PC-9 (cell line): Measurements from ENCODE around the gene C20orf202. TPM values are rescaled to one million over a fixed set of nuclear protein-coding genes. Genes with fewer than 3 reads are reported as not detected.

Experiments
- Bru-seq: library from RNA; stranded (reverse); fragments of 400-500 nt; gene quantifications from one replicate; lab custom pipeline; 2021; lab: Mats Ljungman, UMichigan
- BruChase-seq, 2 experiments: library from RNA; stranded (reverse); fragments of 400-500 nt; gene quantifications; one replicate each; lab custom pipeline; 2021; lab: Mats Ljungman, UMichigan
- BruUV-seq: library from RNA; stranded (reverse); fragments of 400-500 nt; replicated peaks from 2 replicates; lab custom pipeline; 2021; lab: Mats Ljungman, UMichigan
- CTCF ChIA-PET: fragments of 300-600 bp; sonication (Branson Sonifier 250); formaldehyde crosslinking; loops from one replicate; lab custom pipeline; 2022; ENCODE audit warnings: antibody characterized with exemption; lab: Charles Lee
- POLR2A ChIA-PET: fragments of 300-600 bp; sonication (Branson Sonifier 250); formaldehyde crosslinking; loops from one replicate; lab custom pipeline; 2022; ENCODE audit warnings: antibody characterized with exemption; ENCODE audit not compliant: unreplicated experiment; lab: Charles Lee
- DNase-seq, 2 experiments: peaks; one replicate each; pipeline versions ENCODE4 v3.0.0 to v3.0.0-alpha.2; 2015 to 2022; ENCODE audit warnings: mixed read lengths in 1 of 2
- H2AFZ ChIP-seq: fragments of 200-600 bp; sonication (generic); 2 replicates; pipeline ENCODE4 v1.8.1; 2017; ENCODE audit warnings: antibody characterized with exemption
- H3F3A ChIP-seq: fragments of 200-600 bp; sonication (generic); 2 replicates; pipeline ENCODE4 v1.8.1; 2017; ENCODE audit warnings: antibody characterized with exemption, mild to moderate bottlenecking, low read depth; ENCODE audit not compliant: insufficient read depth
- H3K27ac ChIP-seq: fragments of 200-600 bp; sonication (generic); 2 replicates; pipeline ENCODE4 v1.6.1; 2016; ENCODE audit warnings: mixed run types
- H3K27me3 ChIP-seq: fragments of 200-600 bp; sonication (generic); 2 replicates; pipeline ENCODE4 v1.6.1; 2016; ENCODE audit warnings: low read depth, mixed run types; ENCODE audit not compliant: insufficient read depth
- H3K36me3 ChIP-seq: fragments of 200-600 bp; sonication (generic); 2 replicates; pipeline ENCODE4 v1.6.1; 2016; ENCODE audit warnings: low read depth, mixed run types
- H3K4me1 ChIP-seq: fragments of 200-600 bp; sonication (generic); replicated peaks from 2 replicates; pipeline ENCODE4 v1.6.1; 2016; ENCODE audit warnings: mixed run types; ENCODE audit not compliant: insufficient read depth
- H3K4me2 ChIP-seq: fragments of 200-600 bp; sonication (generic); 2 replicates; pipeline ENCODE4 v1.6.1; 2017; ENCODE audit warnings: mixed run types
- H3K4me3 ChIP-seq: fragments of 200-600 bp; sonication (generic); 2 replicates; pipeline ENCODE4 v1.6.1; 2016; ENCODE audit warnings: mixed run types
- H3K79me2 ChIP-seq: fragments of 200-600 bp; sonication (generic); 2 replicates; pipeline ENCODE4 v1.6.1; 2017; ENCODE audit warnings: low read depth, mixed run types
- H3K9me2 ChIP-seq: fragments of 200-600 bp; sonication (generic); 2 replicates; pipeline ENCODE4 v1.8.1; 2017; ENCODE audit warnings: mild to moderate bottlenecking; ENCODE audit not compliant: insufficient read depth
- H3K9me3 ChIP-seq: fragments of 200-600 bp; sonication (generic); 2 replicates; pipeline ENCODE4 v1.8.1; 2016; ENCODE audit warnings: low read depth; ENCODE audit not compliant: insufficient read depth
- H4K20me1 ChIP-seq: fragments of 200-600 bp; sonication (generic); 2 replicates; pipeline ENCODE4 v1.8.1; 2017; ENCODE audit not compliant: insufficient read depth
- EZH2 ChIP-seq: fragments of 200-600 bp; sonication (generic); IDR thresholded peaks from 2 replicates; pipeline ENCODE4 v1.8.0; 2017; ENCODE audit warnings: antibody characterized with exemption, low read depth
- intact Hi-C: fragments of 100-400 bp; cut with micrococcal nuclease; formaldehyde crosslinking; loops from one replicate; pipeline ENCODE4 v1.10.0; 2022; ENCODE audit not compliant: unreplicated experiment
- long read RNA-seq: library from polyadenylated mRNA; stranded (forward); transcript quantifications from one replicate; pipeline ENCODE4 v2.0.0, GENCODE V29; 2022
- total RNA-seq: library from RNA; stranded (reverse); gene quantifications from 2 replicates; pipeline ENCODE4 v1.2.3, GENCODE V29; 2021
- TF ChIP-seq, protein P1 (sequence below): fragments of 200-600 bp; sonication (generic); conservative IDR thresholded peaks from 2 replicates; pipeline ENCODE4 v1.6.1; 2017; ENCODE audit warnings: mixed run types, antibody characterized with exemption, mild to moderate bottlenecking, moderate library complexity

The C20orf202 gene
- total RNA-seq (not detected in 2 replicates), Bru-seq, nascent RNA (not detected), BruChase-seq, experiment 1, labeled RNA remaining after a 2-hour chase (percentile 24 among the genes with signal in this experiment), BruChase-seq, experiment 2, labeled RNA remaining after a 6-hour chase (not detected)
- long read RNA-seq, result 0 reads

DNA sequence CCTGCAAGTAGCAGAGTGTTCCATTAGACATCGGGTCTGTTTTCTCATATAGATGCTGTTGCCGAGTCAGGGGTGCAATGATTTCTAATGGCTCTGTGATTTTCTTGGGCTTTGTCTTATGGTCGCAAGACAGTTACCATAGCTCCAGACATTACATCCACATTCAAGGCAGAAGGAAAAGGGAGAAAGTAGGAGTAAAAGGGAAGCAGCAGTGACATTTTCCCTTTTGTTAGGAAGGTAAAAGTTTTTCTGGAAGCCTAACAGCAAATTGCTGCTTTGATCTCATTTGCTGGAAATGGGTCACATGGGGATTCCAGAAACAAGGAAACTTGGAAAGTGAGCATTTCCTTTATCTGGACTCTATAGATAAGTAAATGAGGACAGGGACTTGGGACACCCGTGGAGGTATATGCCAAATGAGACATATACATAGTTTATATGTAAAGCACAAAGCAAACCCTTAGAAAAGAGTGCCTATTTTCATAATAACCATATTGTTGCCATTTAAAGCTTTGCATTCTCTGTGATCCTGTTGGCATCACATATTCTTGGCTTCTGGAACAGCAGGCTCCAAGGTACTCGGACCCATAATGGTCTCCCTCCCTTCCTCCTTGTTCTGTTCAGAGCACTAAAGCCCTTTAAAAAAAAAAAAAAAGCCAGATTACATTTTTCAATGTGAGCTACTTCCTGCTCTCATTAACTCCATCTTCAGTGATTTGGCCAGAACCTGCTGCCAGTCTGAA, at the start of gene C20orf202:
TSS of gene C20orf202 (plus strand) at position 693 of the 743 bp plus-strand sequence. CDS start 132 bp downstream, outside the sequence.
- Histone ChIP-seq H3K4me3 (no peak within 1 kb of the TSS), H3K27me3 (peaks cover 18% of the 10 kb centered on the region), H3K36me3 (no peaks in the 10 kb centered on the region), H3K4me2 (no peak within 1 kb of the TSS), H3K9me3 (no peaks in the 10 kb centered on the region), H4K20me1 (no peaks in the 10 kb centered on the region), H3F3A (no peaks in the 10 kb centered on the region), H3K79me2 (no peaks in the 10 kb centered on the region), H3K4me1 (no peaks in the 10 kb centered on the region; the same call in 1 of the 2 replicates), H2AFZ (no peak within 1 kb of the TSS), H3K9me2 (no peaks in the 10 kb centered on the region), H3K27ac (no peak within 1 kb of the TSS)
- intact Hi-C loops, result no loop called here
- TF ChIP-seq EZH2, result no peak
- TF ChIP-seq, protein P1, sequence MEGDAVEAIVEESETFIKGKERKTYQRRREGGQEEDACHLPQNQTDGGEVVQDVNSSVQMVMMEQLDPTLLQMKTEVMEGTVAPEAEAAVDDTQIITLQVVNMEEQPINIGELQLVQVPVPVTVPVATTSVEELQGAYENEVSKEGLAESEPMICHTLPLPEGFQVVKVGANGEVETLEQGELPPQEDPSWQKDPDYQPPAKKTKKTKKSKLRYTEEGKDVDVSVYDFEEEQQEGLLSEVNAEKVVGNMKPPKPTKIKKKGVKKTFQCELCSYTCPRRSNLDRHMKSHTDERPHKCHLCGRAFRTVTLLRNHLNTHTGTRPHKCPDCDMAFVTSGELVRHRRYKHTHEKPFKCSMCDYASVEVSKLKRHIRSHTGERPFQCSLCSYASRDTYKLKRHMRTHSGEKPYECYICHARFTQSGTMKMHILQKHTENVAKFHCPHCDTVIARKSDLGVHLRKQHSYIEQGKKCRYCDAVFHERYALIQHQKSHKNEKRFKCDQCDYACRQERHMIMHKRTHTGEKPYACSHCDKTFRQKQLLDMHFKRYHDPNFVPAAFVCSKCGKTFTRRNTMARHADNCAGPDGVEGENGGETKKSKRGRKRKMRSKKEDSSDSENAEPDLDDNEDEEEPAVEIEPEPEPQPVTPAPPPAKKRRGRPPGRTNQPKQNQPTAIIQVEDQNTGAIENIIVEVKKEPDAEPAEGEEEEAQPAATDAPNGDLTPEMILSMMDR, result no peak
- CTCF ChIA-PET, result interaction anchor here (0.6 kb wide), 1 partner anchor 82 kb away, joined by 4 read pairs; no protein-coding TSS in a partner anchor
- no TSS peak for BruUV-seq
- DNase-seq, result no peak
- POLR2A ChIA-PET, result no interaction called here

DNA sequence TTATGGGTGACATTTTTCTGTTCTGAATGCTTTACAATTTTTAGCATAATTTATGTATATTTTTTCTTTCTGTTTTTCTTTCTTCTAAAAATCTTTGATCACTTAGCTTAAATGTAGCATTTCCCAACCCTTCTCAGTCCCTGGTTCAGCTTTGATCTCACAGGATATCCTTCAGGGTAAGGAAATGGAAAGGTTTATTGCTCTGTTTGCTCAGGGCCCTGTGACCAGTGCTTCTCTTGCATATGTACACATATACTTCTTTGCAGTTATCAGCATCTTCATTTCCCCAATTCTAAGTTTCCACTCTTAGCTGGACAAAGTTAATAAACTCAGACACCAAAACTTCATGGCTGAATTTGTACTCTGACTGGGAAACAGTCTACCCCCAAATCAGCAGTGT, 49.0 kb upstream of the C20orf202 start:
- no peaks in the 10 kb centered on the region for H3K9me2 ChIP-seq
- no peaks in the 10 kb centered on the region for H3K27me3 ChIP-seq
- H3K79me2 ChIP-seq, result no peaks in the 10 kb centered on the region; the same call in 1 of the 2 replicates
- H3K4me2 ChIP-seq, result no peak overlapping the region
- no peaks in the 10 kb centered on the region for H3F3A ChIP-seq
- BruUV-seq, result no TSS peak
- no peak overlapping the region for H3K27ac ChIP-seq
- ChIA-PET CTCF (no interaction called here), POLR2A (no interaction called here)
- H2AFZ ChIP-seq, result no peak overlapping the region
- intact Hi-C loops, result no loop called here
- DNase-seq, result no peak
- H4K20me1 ChIP-seq, result peaks cover 3% of the 10 kb centered on the region; the same call in 1 of the 2 replicates
- H3K36me3 ChIP-seq, result peaks cover 7% of the 10 kb centered on the region; the same call in 1 of the 2 replicates
- no peak overlapping the region for H3K4me3 ChIP-seq
- H3K9me3 ChIP-seq, result no peaks in the 10 kb centered on the region
- TF ChIP-seq, protein P1, result no peak
- no peak for TF ChIP-seq EZH2
- no peaks in the 10 kb centered on the region for H3K4me1 ChIP-seq

DNA sequence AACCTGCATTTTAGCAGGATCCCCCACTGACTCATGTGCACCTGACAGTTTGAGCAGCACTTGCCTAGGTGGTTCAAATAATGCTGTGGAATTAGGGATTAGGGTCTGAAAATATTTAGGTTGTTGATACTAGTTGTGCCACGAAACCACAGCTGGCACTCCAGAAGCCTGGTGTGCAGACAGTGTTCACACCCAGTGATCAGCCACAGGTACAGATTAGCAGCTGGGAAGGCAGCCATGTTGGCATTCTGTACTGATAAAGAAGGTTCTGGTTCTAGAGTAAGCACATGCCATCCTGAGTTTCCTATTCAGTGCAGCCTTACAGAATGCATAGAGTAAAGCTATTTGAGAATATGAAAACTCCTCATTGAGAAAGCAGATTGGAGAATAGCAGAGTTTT, 48.6 kb upstream of the C20orf202 start:
- H3K4me2 ChIP-seq, result no peak overlapping the region
- DNase-seq, result no peak
- peaks cover 7% of the 10 kb centered on the region; the same call in 1 of the 2 replicates for H3K36me3 ChIP-seq
- no peaks in the 10 kb centered on the region for H3K4me1 ChIP-seq
- intact Hi-C loops, result no loop called here
- peaks cover 3% of the 10 kb centered on the region; the same call in 1 of the 2 replicates for H4K20me1 ChIP-seq
- no peaks in the 10 kb centered on the region for H3K9me2 ChIP-seq
- ChIA-PET POLR2A (no interaction called here), CTCF (no interaction called here)
- H3K27ac ChIP-seq, result no peak overlapping the region
- H2AFZ ChIP-seq, result no peak overlapping the region
- no peaks in the 10 kb centered on the region for H3K27me3 ChIP-seq
- H3F3A ChIP-seq, result no peaks in the 10 kb centered on the region
- TF ChIP-seq, protein P1, result no peak
- no peak for TF ChIP-seq EZH2
- BruUV-seq, result no TSS peak
- H3K79me2 ChIP-seq, result no peaks in the 10 kb centered on the region; the same call in 1 of the 2 replicates
- no peaks in the 10 kb centered on the region for H3K9me3 ChIP-seq
- H3K4me3 ChIP-seq, result no peak overlapping the region
